Measurements from ENCODE around the gene FXYD1. TPM values are rescaled to one million over a fixed set of nuclear protein-coding genes. Genes with fewer than 3 reads are reported as not detected.
"Not testable (repeated sequence)": the region's sequence is repeated elsewhere in the genome, so short reads cannot be mapped to it uniquely, and the experiment has no call there.

FXYD1 gene
- not detected in 2 replicates for total RNA-seq (2014; rRNA removed; shearing (Covaris generic))

- no peak for DNase-seq (ENCODE audit: low read depth)
These were observed at the start of gene FXYD1 for GRCh38 chr19:35138305-35138892. Gene FXYD1, plus strand, starts transcription at chr19:35138824. Its CDS starts 1,256 bp downstream, at chr19:35140080.

- no peak for DNase-seq (ENCODE audit: low read depth)
These were observed 49.1 kb upstream of the FXYD1 start for GRCh38 chr19:35089554-35089953.

- DNase-seq (ENCODE audit: low read depth) = no peak
These were observed 48.5 kb upstream of the FXYD1 start for GRCh38 chr19:35090160-35090505.

- peak; percentile 66 for DNase-seq (ENCODE audit: low read depth)
These were observed 48.0 kb upstream of the FXYD1 start for GRCh38 chr19:35090506-35091214.

- DNase-seq (ENCODE audit: low read depth) = no peak
These were observed 45.2 kb upstream of the FXYD1 start for GRCh38 chr19:35093430-35093829.

GRCh38 chr19:35093941-35094647 is 44.5 kb upstream of the FXYD1 start:
- DNase-seq (ENCODE audit: low read depth) = no peak

GRCh38 chr19:35094656-35095055 is 44.0 kb upstream of the FXYD1 start:
- DNase-seq (ENCODE audit: low read depth) = no peak

- DNase-seq (ENCODE audit: low read depth) = no peak
These were observed 42.8 kb upstream of the FXYD1 start for GRCh38 chr19:35095667-35096368.

- no peak for DNase-seq (ENCODE audit: low read depth)
These were observed 40.1 kb upstream of the FXYD1 start for GRCh38 chr19:35098413-35099049.

- no peak for DNase-seq (ENCODE audit: low read depth)
These were observed 39.3 kb upstream of the FXYD1 start for GRCh38 chr19:35099155-35099896.

- no peak for DNase-seq (ENCODE audit: low read depth)
These were observed 38.7 kb upstream of the FXYD1 start for GRCh38 chr19:35099897-35100275.

- DNase-seq (ENCODE audit: low read depth) = no peak
These were observed 37.8 kb upstream of the FXYD1 start for GRCh38 chr19:35100588-35101533.

- DNase-seq (ENCODE audit: low read depth) = not testable (repeated sequence)
These were observed 36.7 kb upstream of the FXYD1 start for GRCh38 chr19:35101949-35102348.

GRCh38 chr19:35103614-35104013 is 35.0 kb upstream of the FXYD1 start:
- DNase-seq (ENCODE audit: low read depth) = not testable (repeated sequence)

GRCh38 chr19:35104361-35104760 is 34.3 kb upstream of the FXYD1 start:
- no peak for DNase-seq (ENCODE audit: low read depth)

GRCh38 chr19:35105047-35105410 is 33.6 kb upstream of the FXYD1 start:
- no peak for DNase-seq (ENCODE audit: low read depth)

GRCh38 chr19:35105411-35106290 is 33.0 kb upstream of the FXYD1 start:
- DNase-seq (ENCODE audit: low read depth) = no peak

- DNase-seq (ENCODE audit: low read depth) = no peak
These were observed 32.4 kb upstream of the FXYD1 start for GRCh38 chr19:35106291-35106583.

- no peak for DNase-seq (ENCODE audit: low read depth)
These were observed 31.6 kb upstream of the FXYD1 start for GRCh38 chr19:35106898-35107541.
